ENCODE measurements around the gene TMC6.

- TF ChIP-seq CTCF (conservative IDR thresholded peaks at IDR 0.05) = peak; percentile 48
- TF ChIP-seq EZH2 (IDR thresholded peaks at IDR 0.05; ENCODE audit: low read depth) = no peak
Measured at GRCh38 chr17:78137392-78138203, 9.0 kb upstream of the TMC6 start.
